ENCODE measurements around the gene ROS1. TPM values are rescaled to one million over a fixed set of nuclear protein-coding genes. Genes with fewer than 3 reads are reported as not detected.
A peak's percentile ranks its signal among the peaks of the same experiment; 100 is the strongest.
"Not testable (repeated sequence)": the region's sequence is repeated elsewhere in the genome, so short reads cannot be mapped to it uniquely, and the experiment has no call there.

The ROS1 gene
- polyA plus RNA-seq, 3 donors: 0.08 to 0.14 (median 0.14) TPM

DNA sequence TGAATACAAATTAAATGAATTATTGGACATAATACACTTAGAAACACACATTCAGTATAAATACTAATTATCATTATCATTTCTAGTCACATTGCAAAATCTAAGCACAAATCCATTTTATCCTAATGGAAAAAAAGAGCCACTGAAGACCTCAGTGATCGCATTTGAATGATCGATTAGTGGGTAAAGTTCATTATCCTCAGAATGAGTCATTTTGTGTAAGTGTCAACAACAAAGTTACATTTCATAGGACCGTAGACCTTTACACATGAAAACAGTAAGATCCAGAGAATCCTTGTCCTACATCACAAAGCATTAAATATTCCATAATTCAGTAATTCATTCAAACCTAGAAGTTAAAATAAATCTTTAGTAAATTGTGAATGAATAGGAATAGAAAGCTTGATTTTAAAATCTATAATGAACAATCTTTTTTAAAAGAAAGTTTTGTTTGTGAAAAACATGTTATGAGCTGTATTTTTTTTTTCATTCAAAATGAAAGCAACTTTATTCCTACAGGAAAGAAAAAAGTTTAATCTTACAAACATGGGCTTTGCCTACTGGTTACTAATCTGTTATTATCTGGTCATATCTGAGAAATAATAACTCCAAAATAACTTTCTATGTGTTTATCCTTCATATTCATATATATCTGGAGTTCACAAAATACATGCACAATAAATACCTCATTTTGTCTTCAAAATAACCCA, 33.7 kb downstream of the ROS1 start:
- DNase-seq (ENCODE audit: extremely low read depth in 1 of 11, low read depth in 9 of 11, low spot score in 4 of 11): no peak

DNA sequence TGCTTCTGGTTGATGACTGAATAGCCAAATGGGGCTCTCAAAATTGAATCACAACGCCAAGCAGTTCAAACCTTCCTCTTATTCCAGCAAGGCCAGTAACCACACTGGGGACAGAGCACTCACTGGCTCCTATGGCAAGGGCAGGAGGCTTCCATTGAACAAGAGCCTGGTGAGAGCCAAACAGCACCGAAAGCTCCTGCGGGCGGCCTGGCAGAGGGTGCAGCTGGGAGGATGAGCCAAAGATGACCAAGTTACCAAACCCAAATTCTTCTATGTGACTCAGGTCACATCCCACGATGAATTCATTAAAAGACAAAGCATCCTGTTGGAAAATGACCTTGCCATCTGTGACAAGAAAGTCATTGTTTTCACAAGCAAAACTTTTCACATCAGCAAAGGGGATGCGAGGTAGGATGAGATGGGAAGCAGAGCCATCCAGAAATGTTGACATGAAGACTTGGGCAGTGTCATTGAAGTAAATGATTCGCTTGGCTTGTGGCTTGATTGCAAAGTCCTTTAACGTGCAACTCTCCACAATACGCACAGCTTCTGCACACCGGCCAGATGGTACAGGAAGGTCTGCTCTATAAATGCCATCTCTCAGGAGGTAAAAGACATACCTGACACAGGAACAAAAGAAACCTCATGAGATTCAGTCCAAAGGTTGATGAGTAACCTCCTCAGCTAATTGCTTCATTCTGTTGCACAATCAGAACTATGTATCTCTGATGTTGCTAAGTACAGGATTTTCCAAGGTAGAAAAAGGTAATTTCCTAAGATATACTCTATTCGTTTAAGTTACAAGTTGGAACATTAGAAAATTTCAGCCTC, 36.3 kb downstream of the ROS1 start:
- DNase-seq (ENCODE audit: extremely low read depth in 1 of 11, low read depth in 9 of 11, low spot score in 4 of 11): peak in 1 of 11 donors; percentile 1

DNA sequence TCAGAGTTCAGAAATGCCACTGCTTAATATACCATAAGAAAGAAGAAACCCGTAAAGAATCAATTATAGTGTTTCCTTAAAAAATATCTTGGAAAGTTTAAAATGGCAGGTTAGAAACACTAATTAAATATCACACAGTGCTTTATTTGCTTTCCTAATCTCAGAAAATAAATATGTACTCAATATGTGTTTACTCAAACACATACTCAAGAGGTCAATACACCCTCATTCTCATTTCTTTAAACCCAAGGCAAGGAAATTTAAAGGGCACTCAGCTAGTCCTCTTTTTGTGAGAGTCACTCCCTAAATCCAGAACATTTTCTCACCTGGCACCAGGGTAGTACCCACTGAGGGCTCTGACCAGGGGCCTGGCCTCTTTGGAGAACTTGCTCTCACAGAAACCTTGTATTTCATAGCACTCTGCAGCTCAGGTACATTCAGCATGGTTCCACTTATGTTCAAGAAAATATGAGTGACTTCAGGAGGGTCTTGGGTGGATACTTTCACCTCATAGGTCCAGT, 38.2 kb downstream of the ROS1 start:
- DNase-seq (ENCODE audit: extremely low read depth in 1 of 11, low read depth in 9 of 11, low spot score in 4 of 11): no peak

DNA sequence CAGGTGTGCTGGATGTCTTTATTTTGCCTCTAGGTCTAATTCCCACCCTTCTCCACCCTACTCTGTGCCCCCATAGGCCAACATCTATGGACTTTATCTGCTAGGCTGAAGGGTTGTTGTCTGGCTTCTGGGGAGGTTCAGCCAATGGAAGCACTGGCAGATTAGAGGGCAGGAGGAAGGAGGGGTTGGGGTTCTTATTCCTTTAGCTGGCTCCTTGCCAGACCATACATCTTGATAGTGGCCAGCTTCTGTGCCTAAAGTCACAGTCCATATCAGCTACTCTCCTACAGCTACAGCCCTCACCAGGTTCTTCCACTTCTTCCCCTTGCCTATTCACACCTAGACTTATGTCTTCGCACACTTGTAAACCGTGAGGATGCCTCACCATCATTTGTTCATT, 41.1 kb downstream of the ROS1 start:
- DNase-seq (ENCODE audit: extremely low read depth in 1 of 11, low read depth in 9 of 11, low spot score in 4 of 11): no peak

DNA sequence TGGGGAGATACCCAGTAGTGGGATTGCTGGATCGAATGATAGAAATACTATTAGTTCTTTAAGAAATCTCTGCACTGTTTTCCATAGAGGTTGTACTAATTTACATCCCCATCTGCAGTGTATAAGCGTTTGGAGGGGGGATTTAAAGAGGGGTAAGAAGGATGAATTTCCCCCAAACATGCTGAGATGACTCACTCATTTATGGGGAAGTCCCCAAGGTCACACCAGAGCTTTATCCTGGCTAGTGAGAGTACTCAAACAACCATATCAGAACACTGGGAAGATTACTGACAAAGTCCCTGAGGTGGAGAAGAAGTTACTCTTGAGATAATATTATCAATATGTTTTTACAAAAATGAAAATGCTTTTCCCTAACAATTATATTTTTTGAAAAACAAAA, 44.0 kb downstream of the ROS1 start:
- no peak for DNase-seq (ENCODE audit: extremely low read depth in 1 of 11, low read depth in 9 of 11, low spot score in 4 of 11)

DNA sequence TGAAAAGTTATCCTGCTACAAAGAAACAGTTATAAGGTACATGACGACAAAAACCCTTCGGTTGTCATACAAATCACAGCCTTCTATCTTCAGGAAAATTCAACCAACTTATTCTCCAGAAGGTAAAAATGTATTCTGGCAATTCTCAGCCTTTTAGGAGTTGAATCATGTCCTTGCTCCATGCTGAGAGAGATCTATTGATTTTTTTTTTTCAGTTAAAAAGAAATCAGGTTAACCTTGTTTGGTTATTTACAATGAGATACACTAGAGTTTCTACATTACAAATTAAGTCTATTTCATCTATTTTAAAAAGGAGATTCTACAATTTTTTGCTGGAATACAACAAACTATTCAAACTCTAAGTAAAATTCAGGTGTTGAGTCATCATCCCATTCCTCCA, 45.4 kb downstream of the ROS1 start:
- no peak for DNase-seq (ENCODE audit: extremely low read depth in 1 of 11, low read depth in 9 of 11, low spot score in 4 of 11)

DNA sequence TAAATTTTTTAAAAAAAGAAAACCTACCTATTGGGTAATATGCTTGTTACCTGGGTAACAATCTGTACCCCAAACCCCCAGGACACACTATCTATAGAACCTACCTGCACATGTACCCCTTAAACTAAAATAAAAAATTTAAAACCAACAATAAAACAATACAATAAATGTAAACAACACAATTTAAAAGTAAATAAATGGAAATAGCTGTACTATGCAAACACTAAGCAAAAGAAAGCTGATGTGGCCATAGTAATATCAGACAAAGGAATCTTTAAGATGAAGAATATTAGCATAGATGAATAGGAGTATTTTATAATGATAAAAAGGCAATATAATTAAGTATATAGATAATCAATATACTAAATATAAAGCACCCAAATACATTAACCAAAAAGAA, 50.3 kb downstream of the ROS1 start:
- DNase-seq (ENCODE audit: extremely low read depth in 1 of 11, low read depth in 9 of 11, low spot score in 4 of 11): no peak

DNA sequence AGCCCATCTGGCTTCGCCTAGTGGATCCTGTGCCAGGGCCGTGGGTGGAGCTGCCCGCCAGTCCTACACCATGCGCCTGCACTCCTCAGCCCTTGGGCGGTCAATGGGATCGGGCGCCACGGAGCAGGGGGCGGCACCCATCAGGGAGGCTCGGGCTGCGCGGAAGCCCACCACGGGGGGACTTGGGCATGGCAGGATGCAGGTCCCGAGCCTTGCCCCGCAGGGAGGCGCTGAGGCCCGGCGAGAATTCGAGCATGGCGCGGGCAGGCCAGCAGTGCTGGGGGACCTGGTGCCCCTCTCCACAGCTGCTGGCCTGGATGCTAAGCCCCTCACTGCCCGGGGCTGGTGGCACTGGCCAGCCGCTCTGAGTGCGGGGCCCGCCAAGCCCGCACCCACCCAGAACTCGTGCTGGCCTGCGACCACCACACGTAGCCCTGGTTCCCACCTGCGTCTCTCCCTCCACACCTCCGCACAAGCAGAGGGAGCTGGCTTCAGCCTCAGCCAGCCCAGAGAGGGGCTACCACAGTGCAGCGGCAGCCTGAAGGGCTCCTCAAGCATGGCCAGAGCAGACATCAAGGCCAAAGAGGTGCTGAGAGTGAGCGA, 52.4 kb downstream of the ROS1 start:
- no peak for DNase-seq (ENCODE audit: extremely low read depth in 1 of 11, low read depth in 9 of 11, low spot score in 4 of 11)

DNA sequence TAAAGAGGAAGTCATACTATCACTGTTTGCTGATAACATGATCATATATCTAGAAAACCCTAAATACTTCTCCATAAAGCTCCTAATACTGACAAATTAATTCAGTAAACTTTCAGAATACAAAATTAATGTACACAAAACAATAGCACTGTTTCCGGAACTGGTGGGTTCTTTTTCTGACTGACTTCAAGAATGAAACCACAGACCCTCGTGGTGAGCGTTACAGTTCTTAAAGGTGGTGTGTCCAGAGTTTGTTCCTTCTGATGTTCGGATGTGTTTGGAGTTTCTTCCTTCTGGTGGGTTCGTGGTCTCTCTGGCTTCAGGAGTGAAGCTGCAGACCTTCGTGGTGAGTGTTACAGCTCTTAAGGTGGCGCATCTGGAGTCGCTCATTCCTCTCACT, 53.5 kb downstream of the ROS1 start:
- not testable (repeated sequence) for DNase-seq (ENCODE audit: extremely low read depth in 1 of 11, low read depth in 9 of 11, low spot score in 4 of 11)

DNA sequence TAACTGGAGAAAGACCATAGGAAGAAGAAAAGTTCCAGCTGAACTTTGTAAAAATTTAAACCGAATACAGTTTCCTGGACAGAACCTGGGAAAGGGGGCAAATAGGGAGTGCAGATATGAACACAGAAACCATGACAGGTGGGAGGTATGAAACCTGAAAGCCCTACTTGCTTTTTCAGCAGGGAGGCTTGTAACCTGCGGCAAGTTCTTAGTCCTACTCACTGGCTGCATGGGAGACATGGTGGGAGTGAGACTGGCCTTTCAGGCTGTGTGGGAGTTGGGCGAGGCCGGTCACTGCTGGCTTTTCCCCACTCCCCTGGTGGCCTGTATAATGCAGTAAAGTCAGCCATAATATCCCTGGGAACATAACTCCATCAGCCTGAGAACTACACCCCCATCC, 54.2 kb downstream of the ROS1 start:
- no peak for DNase-seq (ENCODE audit: extremely low read depth in 1 of 11, low read depth in 9 of 11, low spot score in 4 of 11)

DNA sequence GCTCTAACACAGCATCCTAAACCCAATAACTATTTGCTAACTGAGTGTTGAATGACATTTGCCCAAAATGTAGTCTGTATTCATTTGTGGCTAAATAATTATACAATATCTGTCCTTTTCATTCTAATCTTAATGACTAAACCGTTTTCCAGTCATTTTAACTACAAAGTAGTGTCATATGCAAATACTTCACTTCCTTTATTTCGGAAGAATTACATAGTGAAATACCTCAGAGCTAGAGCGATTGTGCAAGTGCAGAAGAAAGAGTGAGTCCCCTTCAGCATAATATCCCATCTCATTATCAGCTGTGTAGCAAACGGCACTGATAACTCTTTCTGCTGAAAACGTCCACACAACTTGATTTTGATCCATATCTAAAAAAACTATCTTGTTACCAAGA, 66.2 kb downstream of the ROS1 start:
- DNase-seq (ENCODE audit: extremely low read depth in 1 of 11, low read depth in 9 of 11, low spot score in 4 of 11): no peak

DNA sequence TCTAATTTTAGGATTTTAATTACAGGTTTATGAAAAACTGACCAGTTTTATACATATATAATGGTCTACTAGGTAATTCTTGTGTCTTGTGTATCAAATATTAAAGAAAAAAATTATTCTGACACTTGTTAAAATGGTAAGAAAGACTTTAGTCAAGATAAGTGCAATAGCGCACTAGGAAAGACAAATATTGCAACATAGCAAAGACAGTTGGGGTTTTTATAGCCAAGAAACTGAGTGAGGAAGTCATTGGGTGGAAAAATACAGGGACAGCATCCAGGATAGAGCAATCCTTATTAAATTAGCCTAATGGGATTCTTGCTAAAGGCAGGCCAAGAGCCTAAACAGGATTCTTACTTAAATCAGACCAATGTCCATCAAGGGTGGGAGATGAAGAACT, 71.1 kb downstream of the ROS1 start:
- DNase-seq (ENCODE audit: extremely low read depth in 1 of 11, low read depth in 9 of 11, low spot score in 4 of 11): no peak

DNA sequence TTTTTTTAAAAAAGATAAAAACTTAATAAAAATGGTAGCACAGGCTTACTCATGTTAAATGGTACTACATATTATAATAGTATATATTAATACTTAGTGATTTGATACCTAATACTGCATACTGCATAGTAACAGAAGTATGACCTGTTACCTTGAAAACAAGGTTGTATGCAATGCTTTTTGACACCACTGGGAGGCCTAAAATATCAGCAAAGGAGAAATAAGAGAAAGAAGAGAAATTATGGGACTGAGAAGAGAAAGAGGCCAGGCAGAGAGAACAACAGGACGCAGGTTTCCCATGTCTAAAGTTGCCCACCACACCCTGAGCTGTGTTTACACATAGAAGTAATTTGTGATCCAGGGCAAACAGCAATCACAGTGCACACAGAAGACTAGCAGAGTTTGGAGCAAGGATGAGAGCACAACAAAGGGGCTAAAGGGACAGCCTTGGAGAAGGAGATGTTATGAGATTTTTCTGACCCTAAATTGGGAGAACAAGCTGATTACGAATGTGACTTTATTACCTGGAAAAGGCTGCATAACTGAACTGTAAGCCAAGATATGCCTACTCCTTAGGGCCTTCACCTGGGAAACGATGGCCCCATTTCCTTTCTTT, 73.2 kb downstream of the ROS1 start:
- peak in 1 of 11 donors; percentile 3 for DNase-seq (ENCODE audit: extremely low read depth in 1 of 11, low read depth in 9 of 11, low spot score in 4 of 11)

DNA sequence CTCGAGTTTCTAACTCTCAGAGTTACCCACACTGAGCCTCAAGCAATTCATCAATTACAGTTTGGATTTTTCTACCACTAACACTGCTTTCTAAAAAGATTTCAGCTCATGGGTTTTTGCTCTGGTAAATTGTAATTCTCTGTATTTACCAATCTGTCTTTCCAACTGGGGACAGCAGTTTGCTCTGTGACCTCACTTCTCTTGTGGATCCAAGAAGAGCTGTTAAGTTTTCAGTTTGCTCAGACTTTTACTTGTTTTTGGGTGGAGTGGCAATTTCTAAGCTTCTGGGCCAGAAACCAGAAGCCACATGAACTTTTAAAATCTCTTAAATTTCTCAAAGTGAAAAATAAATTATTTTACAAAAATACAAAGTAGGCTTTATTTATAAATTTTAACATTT, 74.2 kb downstream of the ROS1 start:
- DNase-seq (ENCODE audit: extremely low read depth in 1 of 11, low read depth in 9 of 11, low spot score in 4 of 11): no peak

DNA sequence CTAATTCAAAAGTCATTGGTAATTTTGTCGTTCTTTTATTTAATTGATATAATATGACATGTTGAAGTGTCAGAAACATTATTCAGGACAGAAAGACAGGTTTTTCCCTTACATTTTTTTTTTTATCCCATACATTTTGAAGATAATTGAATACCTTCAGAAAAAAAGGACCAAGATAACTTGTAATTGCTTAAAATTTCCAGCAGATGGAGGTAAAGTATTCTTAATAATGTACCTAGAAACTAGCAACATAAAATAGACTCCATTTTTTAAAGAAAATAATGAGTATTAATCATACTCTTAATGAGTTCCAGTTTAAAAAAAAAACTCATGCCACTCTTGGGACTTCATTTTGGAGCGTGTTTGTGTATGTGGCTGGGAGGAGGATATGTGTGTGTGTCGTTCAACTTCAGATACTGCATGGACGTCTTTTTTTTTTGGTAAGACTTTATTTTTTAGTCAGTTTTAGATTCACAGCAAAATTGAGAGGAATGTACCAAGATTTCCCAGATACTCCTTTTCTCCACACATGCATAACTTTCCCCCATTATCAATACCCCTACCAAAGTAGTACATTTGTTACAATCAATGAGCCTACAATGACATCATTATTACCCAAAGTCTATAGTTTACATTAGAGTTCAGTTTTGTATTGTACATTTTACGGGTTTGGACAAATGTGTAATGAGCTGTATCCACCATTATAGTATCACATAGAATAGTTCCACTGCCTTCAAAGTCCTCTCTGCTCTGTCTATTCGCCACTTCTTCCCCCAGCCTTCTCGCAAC, 79.4 kb downstream of the ROS1 start:
- peak in 2 of 11 donors; percentile 1 to 4 for DNase-seq (ENCODE audit: extremely low read depth in 1 of 11, low read depth in 9 of 11, low spot score in 4 of 11)

DNA sequence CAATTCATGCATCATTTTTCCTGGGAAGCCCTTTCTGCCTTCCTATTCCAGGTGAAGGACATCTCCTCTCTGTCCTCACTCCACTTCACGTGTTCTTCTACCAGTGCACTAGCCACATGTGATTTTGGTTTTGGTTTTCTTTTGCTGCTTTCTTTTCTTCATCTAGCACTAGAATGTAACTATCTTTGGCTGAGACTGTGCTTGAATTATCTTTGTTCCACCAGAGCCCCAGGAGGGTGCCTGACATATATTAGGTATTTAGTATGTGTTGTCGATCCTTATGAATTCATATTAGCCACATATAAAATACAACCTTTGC, 80.5 kb downstream of the ROS1 start:
- no peak for DNase-seq (ENCODE audit: extremely low read depth in 1 of 11, low read depth in 9 of 11, low spot score in 4 of 11)

DNA sequence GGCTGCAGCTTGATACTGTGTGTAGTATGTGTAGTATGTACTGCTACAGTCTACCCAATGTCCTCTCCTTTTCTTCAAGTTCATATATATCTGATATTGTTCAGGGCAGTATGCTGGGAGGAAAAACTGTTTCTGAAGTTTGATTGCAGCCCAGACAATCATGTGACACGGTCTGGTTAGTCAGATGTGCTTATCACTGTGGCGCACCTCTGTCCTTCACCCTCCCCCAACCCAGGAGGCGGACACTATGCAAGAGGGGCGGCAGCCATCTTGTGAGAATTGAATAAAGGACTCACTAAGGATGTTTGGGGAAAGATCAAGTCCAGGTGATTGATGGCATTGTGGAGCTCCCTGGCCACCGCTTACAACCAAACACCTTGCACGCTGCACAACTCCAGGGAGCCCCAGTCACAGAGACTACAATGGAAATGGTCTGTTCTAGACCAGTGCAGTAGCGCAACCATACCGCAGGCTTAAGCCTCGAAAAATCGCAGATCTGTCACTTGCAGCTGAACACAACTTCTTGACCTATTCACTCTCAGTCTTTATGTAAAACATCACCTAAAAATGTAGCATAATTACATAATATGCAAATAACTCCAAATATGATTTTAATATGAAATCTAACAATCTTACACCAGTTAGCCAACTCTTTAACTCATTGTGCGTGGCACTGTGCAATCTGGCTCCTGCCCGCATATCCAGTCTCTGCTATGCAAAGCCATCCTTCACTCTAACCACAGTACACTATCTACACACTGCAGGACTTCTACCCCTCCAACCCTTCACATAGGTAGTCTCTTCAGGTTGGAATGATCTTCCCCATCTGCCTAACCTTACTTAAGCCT, 81.1 kb downstream of the ROS1 start:
- DNase-seq (ENCODE audit: extremely low read depth in 1 of 11, low read depth in 9 of 11, low spot score in 4 of 11): no peak

DNA sequence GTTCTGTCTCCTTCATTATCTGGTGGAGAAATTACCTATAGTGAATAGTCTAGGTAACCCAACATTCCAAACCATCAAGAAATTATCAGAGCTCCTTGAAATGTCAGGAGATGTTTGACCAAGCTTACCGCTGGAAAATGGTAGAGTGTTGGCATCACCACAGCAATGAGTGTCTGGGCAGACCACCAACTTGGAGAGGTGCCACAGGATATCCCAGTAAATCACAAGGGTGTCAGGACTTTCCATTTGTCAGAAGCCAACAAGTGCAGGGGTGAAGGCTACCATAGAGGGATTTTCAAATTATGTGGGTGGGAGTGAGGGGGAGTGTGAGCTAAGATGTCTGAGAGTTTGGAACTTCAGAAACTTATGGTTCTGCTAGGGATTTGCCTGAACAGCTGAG, 87.2 kb downstream of the ROS1 start:
- no peak for DNase-seq (ENCODE audit: extremely low read depth in 1 of 11, low read depth in 9 of 11, low spot score in 4 of 11)
